Vagina (tissue), 2 donors: ENCODE measurements around the gene SPIN1. TPM values are rescaled to one million over a fixed set of nuclear protein-coding genes. Genes with fewer than 3 reads are reported as not detected.

Source experiments
- DNase-seq, 2 donors: peaks; one replicate each; pipeline ENCODE4 v3.0.0-alpha.2; 2017; ENCODE audit errors: extremely low spot score in 2 of 2
- H3K27ac ChIP-seq: fragments of 200-600 bp; sonication (generic); one replicate; pipeline ENCODE4 v1.5.1; 2019
- H3K27me3 ChIP-seq: fragments of 200-600 bp; sonication (generic); one replicate; pipeline ENCODE4 v1.5.1; 2019
- H3K36me3 ChIP-seq, 2 donors: fragments of 200-600 bp; sonication (generic); one replicate each; pipeline ENCODE4 v1.5.1; 2017 to 2019
- H3K4me1 ChIP-seq: fragments of 200-600 bp; sonication (generic); one replicate; pipeline ENCODE4 v1.5.1; 2019
- H3K4me3 ChIP-seq, 2 donors: fragments of 200-600 bp; sonication (generic); 1 replicate in 1 of 2; 2 replicates in 1 of 2; pipeline ENCODE4 v1.5.1; 2016 to 2019
- H3K9me3 ChIP-seq: fragments of 200-600 bp; sonication (generic); one replicate; pipeline ENCODE4 v1.5.1; 2019
- CTCF ChIP-seq, 3 experiments: fragments of 450-650 bp in 2 of 3; fragments of 200-600 bp in 1 of 3; sonication (generic) in 1 of 3; IDR thresholded peaks; one replicate each; pipeline ENCODE4 v1.5.1; 2017 to 2019; ENCODE audit warnings: antibody characterized with exemption in 3 of 3, mild to moderate bottlenecking in 2 of 3, moderate library complexity in 2 of 3
- POLR2A ChIP-seq, 2 donors: fragments of 450-650 bp; IDR thresholded peaks; one replicate each; pipeline ENCODE4 v1.6.1; 2017; ENCODE audit warnings: antibody characterized with exemption in 2 of 2, mild to moderate bottlenecking in 2 of 2, moderate library complexity in 2 of 2
- POLR2AphosphoS5 ChIP-seq, 2 donors: sonication (generic); formaldehyde crosslinking; IDR thresholded peaks; one replicate each; pipeline ENCODE4 v1.9.0; 2017; ENCODE audit warnings: antibody characterized with exemption in 2 of 2, mild to moderate bottlenecking in 2 of 2, low read depth in 1 of 2; ENCODE audit not compliant: insufficient read depth in 1 of 2
- intact Hi-C: fragments of 100-400 bp; cut with DNase I; formaldehyde crosslinking; loops from one replicate; pipeline ENCODE4 v1.15.1; 2023
- total RNA-seq: library from RNA; depleted of rRNA; stranded (reverse); fragments of >200 nt; gene quantifications from one replicate; pipeline ENCODE4 v1.2.3, GENCODE V29; 2016

SPIN1 gene
- total RNA-seq, 1 donor from 2014 or later = 72.9 TPM

GRCh38 chr9:88418715-88419540 is 30.7 kb downstream of the SPIN1 start:
- Histone ChIP-seq H3K9me3 (peaks cover 16% of the 10 kb centered on the region), H3K36me3 (peaks cover 0 to 20% of the 10 kb centered on the region in 2 donors), H3K4me3 (no peak overlapping the region), H3K27me3 (no peaks in the 10 kb centered on the region), H3K27ac (peak overlapping the region; percentile 45), H3K4me1 (peaks cover 11% of the 10 kb centered on the region)
- intact Hi-C loops = no loop called here
- no peak for TF ChIP-seq CTCF (IDR thresholded peaks at IDR 0.05)
- no peak for TF ChIP-seq POLR2AphosphoS5 (IDR thresholded peaks at IDR 0.05; ENCODE audit: insufficient read depth in 1 of 2, low read depth in 1 of 2)
- TF ChIP-seq POLR2A (IDR thresholded peaks at IDR 0.05) = no peak
- no peak for DNase-seq

- no peak overlapping the region for H3K4me3 ChIP-seq
- peaks cover 14% of the 10 kb centered on the region for H3K9me3 ChIP-seq
- no peaks in the 10 kb centered on the region for H3K27me3 ChIP-seq
- TF ChIP-seq POLR2AphosphoS5 (IDR thresholded peaks at IDR 0.05; ENCODE audit: insufficient read depth in 1 of 2, low read depth in 1 of 2) = peak in 1 of 2 donors; percentile 37
- TF ChIP-seq POLR2A (IDR thresholded peaks at IDR 0.05) = no peak
- TF ChIP-seq CTCF (IDR thresholded peaks at IDR 0.05) = no peak
- peak overlapping the region; percentile 45 for H3K27ac ChIP-seq
- no peak for DNase-seq
- peaks cover 12% of the 10 kb centered on the region for H3K4me1 ChIP-seq
- peaks cover 0 to 20% of the 10 kb centered on the region in 2 donors for H3K36me3 ChIP-seq
- intact Hi-C loops = no loop called here
Observed at GRCh38 chr9:88420227-88420626, 32.0 kb downstream of the SPIN1 start.

- TF ChIP-seq POLR2AphosphoS5 (IDR thresholded peaks at IDR 0.05; ENCODE audit: insufficient read depth in 1 of 2, low read depth in 1 of 2) (no peak), POLR2A (IDR thresholded peaks at IDR 0.05) (no peak), CTCF (IDR thresholded peaks at IDR 0.05) (no peak)
- peaks cover 23% of the 10 kb centered on the region for H3K4me1 ChIP-seq
- H3K9me3 ChIP-seq = peaks cover 14% of the 10 kb centered on the region
- intact Hi-C loops = no loop called here
- no peaks in the 10 kb centered on the region for H3K27me3 ChIP-seq
- no peak overlapping the region for H3K4me3 ChIP-seq
- H3K27ac ChIP-seq = peak overlapping the region; percentile 45
- H3K36me3 ChIP-seq = peaks cover 0 to 20% of the 10 kb centered on the region in 2 donors
- no peak for DNase-seq
Observed at GRCh38 chr9:88421348-88421747, 33.1 kb downstream of the SPIN1 start.

- intact Hi-C loops = no loop called here
- Histone ChIP-seq H3K36me3 (peaks cover 0 to 5% of the 10 kb centered on the region in 2 donors), H3K27ac (peak overlapping the region; percentile 33)
Observed at GRCh38 chr9:88425538-88425950, 37.3 kb downstream of the SPIN1 start.

More at GRCh38 chr9:88425538-88425950, 37.3 kb downstream of the SPIN1 start:
- H3K9me3 ChIP-seq = no peaks in the 10 kb centered on the region
- DNase-seq = no peak
- no peaks in the 10 kb centered on the region for H3K27me3 ChIP-seq
- peak overlapping the region in 1 of 2 donors; percentile 9 for H3K4me3 ChIP-seq
- peaks cover 25% of the 10 kb centered on the region for H3K4me1 ChIP-seq
- TF ChIP-seq POLR2A (IDR thresholded peaks at IDR 0.05) (no peak), POLR2AphosphoS5 (IDR thresholded peaks at IDR 0.05; ENCODE audit: insufficient read depth in 1 of 2, low read depth in 1 of 2) (no peak), CTCF (IDR thresholded peaks at IDR 0.05) (no peak)
